DMS79 (cell line): ENCODE measurements around the gene BAAT.

Experiments used
- DNase-seq: peaks from one replicate; lab custom pipeline; 2025; lab: John Stamatoyannopoulos, UW

BAAT gene

GRCh38 chr9:101398068-101398929, 13.5 kb upstream of the BAAT start, which contains the start of the genes MRPL50 and ZNF189:
TSS of gene MRPL50 (minus strand) at chr9:101398618. CDS start at chr9:101398592, 26 bp downstream.
TSS of gene ZNF189 (plus strand) at chr9:101398851. CDS start at chr9:101399157, 306 bp downstream.
- DNase-seq = peak; percentile 86

- no peak for DNase-seq
These were observed 12.9 kb upstream of the BAAT start for GRCh38 chr9:101397746-101398067.

GRCh38 chr9:101394687-101395086, 9.9 kb upstream of the BAAT start:
- no peak for DNase-seq

- no peak for DNase-seq
These were observed 8.3 kb upstream of the BAAT start for GRCh38 chr9:101393135-101393534.

GRCh38 chr9:101388507-101388993, 3.7 kb upstream of the BAAT start:
- no peak for DNase-seq

- no peak for DNase-seq
These were observed 3.2 kb upstream of the BAAT start for GRCh38 chr9:101387871-101388506.

- DNase-seq = no peak
These were observed 1.4 kb downstream of the BAAT start for GRCh38 chr9:101383361-101383760.

- no peak for DNase-seq
These were observed 2.9 kb downstream of the BAAT start for GRCh38 chr9:101381833-101382342.

- DNase-seq = no peak
These were observed 3.7 kb downstream of the BAAT start for GRCh38 chr9:101381118-101381517.

- DNase-seq = no peak
These were observed 4.5 kb downstream of the BAAT start for GRCh38 chr9:101380295-101380694.

- DNase-seq = no peak
These were observed 8.5 kb downstream of the BAAT start for GRCh38 chr9:101376111-101376848.

GRCh38 chr9:101375546-101375945, 9.3 kb downstream of the BAAT start:
- no peak for DNase-seq

- no peak for DNase-seq
These were observed 12.3 kb downstream of the BAAT start for GRCh38 chr9:101372327-101373118.

GRCh38 chr9:101371813-101372212, 13.0 kb downstream of the BAAT start:
- no peak for DNase-seq

GRCh38 chr9:101369884-101370531, 14.8 kb downstream of the BAAT start:
- no peak for DNase-seq

GRCh38 chr9:101369286-101369685, 15.5 kb downstream of the BAAT start:
- no peak for DNase-seq

GRCh38 chr9:101367323-101367722, 17.5 kb downstream of the BAAT start:
- no peak for DNase-seq

GRCh38 chr9:101366038-101366756, 18.6 kb downstream of the BAAT start:
- no peak for DNase-seq

GRCh38 chr9:101365181-101365580, 19.6 kb downstream of the BAAT start:
- no peak for DNase-seq

GRCh38 chr9:101362450-101362849, 22.4 kb downstream of the BAAT start:
- DNase-seq = no peak
